ENCODE data around the gene DIAPH2. TPM values are rescaled to one million over a fixed set of nuclear protein-coding genes. Genes with fewer than 3 reads are reported as not detected.

Gene DIAPH2
- total and polyA plus RNA-seq, 9 of the 15 experiments (the other 6 are each of a cell fraction or from before 2014, with no cell fraction given): 0.01 to 0.18 (median 0.07) TPM; not detected in 1

DNA sequence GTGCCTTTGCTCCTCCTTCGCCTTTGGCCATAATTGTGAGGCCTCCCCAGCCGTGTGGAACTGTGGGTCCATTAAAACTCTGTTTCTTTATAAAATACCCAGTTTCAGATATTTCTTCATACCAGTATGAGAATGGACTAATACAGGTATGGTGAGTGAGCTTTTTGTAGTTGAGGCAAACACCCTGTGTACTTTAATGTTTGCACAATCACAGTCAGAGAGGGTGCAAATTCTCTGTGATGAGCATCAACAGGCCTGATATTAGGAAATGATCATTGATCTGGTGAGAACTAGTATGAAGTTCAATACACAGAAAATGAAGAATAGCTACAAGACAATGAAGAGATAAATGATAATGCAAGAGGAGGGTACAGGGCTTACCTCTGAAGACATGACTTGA lies 943.7 kb downstream of the DIAPH2 start:
- Histone ChIP-seq H3K79me2 (ENCODE audit: control insufficient read depth, insufficient read depth, low read length) (no peaks in the 10 kb centered on the region), H3K4me3 (no peak overlapping the region), H3K36me3 (ENCODE audit: control insufficient read depth, insufficient read depth, low read length) (no peaks in the 10 kb centered on the region), H3K4me1 (replicated peaks in 1 of 2; ENCODE audit: control insufficient read depth in 2 of 2, insufficient read depth in 2 of 2, low read length in 2 of 2) (no peaks in the 10 kb centered on the region), H3K9me1 (ENCODE audit: control insufficient read depth, insufficient read depth, low read length) (no peaks in the 10 kb centered on the region), H3K27ac (ENCODE audit: extremely low read depth, low read depth, low read length) (no peak overlapping the region), H4K20me1 (replicated peaks; ENCODE audit: control insufficient read depth, insufficient read depth, low read length) (no peaks in the 10 kb centered on the region), H2AFZ (ENCODE audit: low read depth, low read length) (no peak overlapping the region), H3K9me3 (replicated peaks; ENCODE audit: control insufficient read depth, insufficient read depth, low read depth, low read length) (no peaks in the 10 kb centered on the region), H3K4me2 (ENCODE audit: insufficient read depth, low read length) (no peak overlapping the region), H3K9ac (ENCODE audit: insufficient read depth in 1 of 2, low read depth in 2 of 2, low read length in 2 of 2) (no peak overlapping the region), H3K27me3 (ENCODE audit: control insufficient read depth in 2 of 2, insufficient read depth in 2 of 2, low read length in 2 of 2) (no peaks in the 10 kb centered on the region)
- ChIA-PET CTCF (ENCODE audit: low intra/inter-chr PET ratio) (no interaction called here), POLR2A (no interaction called here)
- BruUV-seq (replicated peaks): no TSS peak
- intact Hi-C loops (cut with micrococcal nuclease): no loop called here
- FAIRE-seq (no peak), ATAC-seq (no peak), DNase-seq (ENCODE audit: extremely low read depth in 1 of 4, low spot score in 3 of 4) (no peak)
- WGBS (ENCODE audit: insufficient coverage, low coverage, missing lambda C conversion rate): 0% methylated on average over 2 of the region's 2 CpGs
- in situ Hi-C loops (cut with MboI): no loop called here
- no peak for TF ChIP-seq MAFF (IDR thresholded peaks at IDR 0.05; ENCODE audit: low read length)
- no peak for TF ChIP-seq NBN (IDR thresholded peaks at IDR 0.05; ENCODE audit: low read depth)
- TF ChIP-seq, protein P1, sequence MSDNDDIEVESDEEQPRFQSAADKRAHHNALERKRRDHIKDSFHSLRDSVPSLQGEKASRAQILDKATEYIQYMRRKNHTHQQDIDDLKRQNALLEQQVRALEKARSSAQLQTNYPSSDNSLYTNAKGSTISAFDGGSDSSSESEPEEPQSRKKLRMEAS (CRISPR knock-in tag; IDR thresholded peaks at IDR 0.05): no peak
- TF ChIP-seq, protein P2, sequence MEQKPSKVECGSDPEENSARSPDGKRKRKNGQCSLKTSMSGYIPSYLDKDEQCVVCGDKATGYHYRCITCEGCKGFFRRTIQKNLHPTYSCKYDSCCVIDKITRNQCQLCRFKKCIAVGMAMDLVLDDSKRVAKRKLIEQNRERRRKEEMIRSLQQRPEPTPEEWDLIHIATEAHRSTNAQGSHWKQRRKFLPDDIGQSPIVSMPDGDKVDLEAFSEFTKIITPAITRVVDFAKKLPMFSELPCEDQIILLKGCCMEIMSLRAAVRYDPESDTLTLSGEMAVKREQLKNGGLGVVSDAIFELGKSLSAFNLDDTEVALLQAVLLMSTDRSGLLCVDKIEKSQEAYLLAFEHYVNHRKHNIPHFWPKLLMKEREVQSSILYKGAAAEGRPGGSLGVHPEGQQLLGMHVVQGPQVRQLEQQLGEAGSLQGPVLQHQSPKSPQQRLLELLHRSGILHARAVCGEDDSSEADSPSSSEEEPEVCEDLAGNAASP (IDR thresholded peaks at IDR 0.05): no peak
- TF ChIP-seq SMARCA4 (IDR thresholded peaks at IDR 0.05): no peak
